ENCODE measurements around the gene GULP1.
A peak's percentile ranks its signal among the peaks of the same experiment; 100 is the strongest.

DNA sequence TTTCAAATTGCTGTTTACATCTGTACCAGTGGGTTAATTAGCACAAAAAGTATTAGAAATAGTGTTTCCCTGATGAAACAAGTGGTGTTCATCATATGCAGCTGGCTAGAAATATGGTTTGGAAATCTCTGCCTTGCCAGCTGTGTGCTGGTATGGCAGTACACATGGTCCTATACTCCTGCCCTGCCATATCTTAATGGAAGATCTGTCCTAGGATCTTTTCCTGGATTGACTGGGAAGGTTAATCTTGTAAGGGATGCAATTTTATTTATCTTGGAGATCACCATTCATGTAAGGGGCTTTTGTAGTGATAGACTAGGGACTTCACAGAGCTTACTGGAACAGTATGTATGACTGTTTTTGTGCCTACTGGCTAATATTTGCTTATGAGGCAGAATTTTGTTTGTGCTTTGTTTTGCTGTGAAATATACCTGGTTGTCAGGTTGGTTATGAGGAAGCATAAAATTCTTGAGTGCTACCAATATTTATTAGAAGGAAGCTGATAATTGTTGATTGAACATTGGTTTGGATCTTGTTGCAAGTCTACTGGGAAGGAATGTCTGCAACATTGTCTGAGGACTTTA, 73.5 kb downstream of the GULP1 start:
- TF ChIP-seq TCF4 (CRISPR knock-in tag; IDR thresholded peaks at IDR 0.05; ENCODE audit: borderline replicate concordance), result peak; percentile 41; the same call in 1 of the 2 replicates
- TF ChIP-seq, protein P1, sequence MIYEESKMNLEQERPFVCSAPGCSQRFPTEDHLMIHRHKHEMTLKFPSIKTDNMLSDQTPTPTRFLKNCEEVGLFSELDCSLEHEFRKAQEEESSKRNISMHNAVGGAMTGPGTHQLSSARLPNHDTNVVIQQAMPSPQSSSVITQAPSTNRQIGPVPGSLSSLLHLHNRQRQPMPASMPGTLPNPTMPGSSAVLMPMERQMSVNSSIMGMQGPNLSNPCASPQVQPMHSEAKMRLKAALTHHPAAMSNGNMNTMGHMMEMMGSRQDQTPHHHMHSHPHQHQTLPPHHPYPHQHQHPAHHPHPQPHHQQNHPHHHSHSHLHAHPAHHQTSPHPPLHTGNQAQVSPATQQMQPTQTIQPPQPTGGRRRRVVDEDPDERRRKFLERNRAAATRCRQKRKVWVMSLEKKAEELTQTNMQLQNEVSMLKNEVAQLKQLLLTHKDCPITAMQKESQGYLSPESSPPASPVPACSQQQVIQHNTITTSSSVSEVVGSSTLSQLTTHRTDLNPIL (CRISPR knock-in tag; IDR thresholded peaks at IDR 0.05; ENCODE audit: low read depth), result no peak
